OCI-LY3 (cell line): ENCODE results near the gene NEMP2.

Source experiments
- H2AFZ ChIP-seq: fragments of 200-600, 300-600 bp; shearing (Covaris generic); 2 replicates; pipeline ENCODE4 v1.6.0; 2014; ENCODE audit warnings: antibody characterized with exemption, low read depth, low read length
- H3K27ac ChIP-seq: fragments of 200-600, 300-600 bp; sonication (generic); 2 replicates; pipeline ENCODE4 v1.5.1; 2014; ENCODE audit warnings: mild to moderate bottlenecking, low read length, moderate library complexity, mixed read lengths
- H3K27me3 ChIP-seq: fragments of 200-600, 300-600 bp; sonication (generic); 2 replicates; pipeline ENCODE4 v1.6.1; 2014; ENCODE audit warnings: low read depth, low read length, mixed read lengths
- H3K36me3 ChIP-seq: fragments of 200-600, 300-600 bp; sonication (generic); replicated peaks from 2 replicates; pipeline ENCODE3; 2014; ENCODE audit warnings: low read depth, low read length, mixed read lengths
- H3K4me1 ChIP-seq: fragments of 300-600, 200-600 bp; sonication (generic); 2 replicates; pipeline ENCODE4 v1.6.1; 2014; ENCODE audit warnings: low read length, mixed read lengths
- H3K4me2 ChIP-seq: fragments of 200-600, 300-600 bp; sonication (generic); 2 replicates; pipeline ENCODE4 v1.6.1; 2014; ENCODE audit warnings: low read length, mixed read lengths
- H3K4me3 ChIP-seq: fragments of 300-600, 200-600 bp; sonication (generic); 2 replicates; pipeline ENCODE4 v1.5.1; 2014; ENCODE audit warnings: antibody characterized with exemption, mild to moderate bottlenecking, low read length, moderate library complexity
- H3K79me2 ChIP-seq: fragments of 300-600, 200-600 bp; shearing (Covaris generic); 2 replicates; pipeline ENCODE4 v1.6.1; 2014; ENCODE audit warnings: mild to moderate bottlenecking, low read length, mixed read lengths
- H3K9ac ChIP-seq: fragments of 300-600, 200-600 bp; shearing (Covaris generic); 2 replicates; pipeline ENCODE4 v1.6.0; 2014; ENCODE audit warnings: mild to moderate bottlenecking, low read length, moderate library complexity
- H3K9me3 ChIP-seq: fragments of 200-600, 300-600 bp; shearing (Covaris generic); 2 replicates; pipeline ENCODE4 v1.6.1; 2014; ENCODE audit warnings: low read length, mixed read lengths; ENCODE audit not compliant: insufficient read depth
- H4K20me1 ChIP-seq: fragments of 200-600, 300-600 bp; sonication (generic); 2 replicates; pipeline ENCODE4 v1.6.1; 2016; ENCODE audit warnings: low read length, mixed read lengths; ENCODE audit not compliant: insufficient read depth
- CTCF ChIP-seq: fragments of 200-600, 300-600 bp; sonication (generic); IDR thresholded peaks from 2 replicates; pipeline ENCODE4 v1.5.1; 2014; ENCODE audit warnings: antibody characterized with exemption, low read length, low read depth
- EZH2phosphoT487 ChIP-seq: fragments of 200-600 bp; shearing (Covaris generic); IDR thresholded peaks from 2 replicates; pipeline ENCODE4 v1.6.1; 2018; ENCODE audit warnings: antibody characterized with exemption, mixed run types, low read depth

The NEMP2 gene

GRCh38 chr2:190571686-190572085, 37.2 kb upstream of the NEMP2 start:
- Histone ChIP-seq H3K36me3 (peaks cover 9% of the 10 kb centered on the region), H3K4me3 (no peak overlapping the region), H3K9ac (no peak overlapping the region), H3K4me2 (no peak overlapping the region), H2AFZ (no peak overlapping the region), H3K27ac (no peak overlapping the region), H3K27me3 (no peaks in the 10 kb centered on the region), H3K79me2 (no peaks in the 10 kb centered on the region), H4K20me1 (no peaks in the 10 kb centered on the region), H3K9me3 (peaks cover 5% of the 10 kb centered on the region), H3K4me1 (peaks cover 6% of the 10 kb centered on the region)
- TF ChIP-seq EZH2phosphoT487 = no peak
- no peak for TF ChIP-seq CTCF

GRCh38 chr2:190570871-190571270, 36.3 kb upstream of the NEMP2 start:
- Histone ChIP-seq H2AFZ (no peak overlapping the region), H4K20me1 (no peaks in the 10 kb centered on the region), H3K4me1 (peaks cover 6% of the 10 kb centered on the region), H3K9ac (no peak overlapping the region), H3K9me3 (peaks cover 5% of the 10 kb centered on the region), H3K36me3 (peaks cover 9% of the 10 kb centered on the region), H3K4me3 (no peak overlapping the region), H3K27me3 (no peaks in the 10 kb centered on the region), H3K4me2 (no peak overlapping the region), H3K79me2 (no peaks in the 10 kb centered on the region), H3K27ac (no peak overlapping the region)
- TF ChIP-seq CTCF (no peak), EZH2phosphoT487 (no peak)

GRCh38 chr2:190569994-190570755, 35.7 kb upstream of the NEMP2 start:
- no peak overlapping the region for H2AFZ ChIP-seq
- H3K36me3 ChIP-seq = peaks cover 13% of the 10 kb centered on the region
- H3K4me3 ChIP-seq = no peak overlapping the region
- H4K20me1 ChIP-seq = no peaks in the 10 kb centered on the region
- H3K79me2 ChIP-seq = no peaks in the 10 kb centered on the region
- H3K9ac ChIP-seq = no peak overlapping the region
- H3K27ac ChIP-seq = no peak overlapping the region
- peaks cover 5% of the 10 kb centered on the region for H3K9me3 ChIP-seq
- TF ChIP-seq CTCF (no peak), EZH2phosphoT487 (no peak)
- H3K4me2 ChIP-seq = no peak overlapping the region
- peaks cover 6% of the 10 kb centered on the region for H3K4me1 ChIP-seq
- H3K27me3 ChIP-seq = no peaks in the 10 kb centered on the region

GRCh38 chr2:190564838-190565237, 30.3 kb upstream of the NEMP2 start:
- H3K9ac ChIP-seq = no peak overlapping the region
- H3K27ac ChIP-seq = no peak overlapping the region
- no peak overlapping the region for H3K4me2 ChIP-seq
- no peaks in the 10 kb centered on the region for H4K20me1 ChIP-seq
- H3K4me3 ChIP-seq = no peak overlapping the region
- no peaks in the 10 kb centered on the region for H3K79me2 ChIP-seq
- no peaks in the 10 kb centered on the region for H3K27me3 ChIP-seq
- no peak overlapping the region for H2AFZ ChIP-seq
- peaks cover 13% of the 10 kb centered on the region for H3K36me3 ChIP-seq
- TF ChIP-seq EZH2phosphoT487 (no peak), CTCF (no peak)
- peaks cover 5% of the 10 kb centered on the region for H3K9me3 ChIP-seq
- H3K4me1 ChIP-seq = peaks cover 3% of the 10 kb centered on the region
